ENCODE measurements around the gene ICA1. TPM values are rescaled to one million over a fixed set of nuclear protein-coding genes. Genes with fewer than 3 reads are reported as not detected.
"Not testable (repeated sequence)": the region's sequence is repeated elsewhere in the genome, so short reads cannot be mapped to it uniquely, and the experiment has no call there.

ICA1 gene
- total RNA-seq, 1 experiment from 2014 or later = 28.8 TPM

DNA sequence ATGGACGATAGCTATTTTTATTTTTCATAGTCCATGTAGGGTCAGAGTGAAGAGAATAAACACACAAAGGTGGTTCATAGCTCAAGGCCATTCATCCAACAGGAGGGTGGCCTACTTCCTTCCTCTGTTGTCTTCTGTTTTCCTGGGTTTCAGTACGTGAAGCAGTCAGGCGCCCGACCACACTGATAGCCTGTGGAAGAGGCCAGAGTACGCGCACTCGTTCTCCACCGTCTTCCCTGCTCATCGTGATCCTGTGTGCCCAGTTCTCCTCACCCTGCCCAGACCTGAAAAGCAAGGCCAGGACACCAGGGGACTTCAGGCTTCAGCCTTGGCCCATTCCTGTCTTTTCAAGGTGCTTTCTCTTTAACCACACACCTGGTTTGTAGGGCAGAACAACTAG is 158.7 kb downstream of the ICA1 start:
- Mint-ChIP-seq H3K4me1 (peaks cover 16 to 18% of the 10 kb centered on the region in 2 experiments), H3K27ac (no peak overlapping the region), H3K9me3 (peaks cover 10 to 18% of the 10 kb centered on the region in 2 experiments; a peak in 3 of 5 replicates), H3K4me3 (no peak overlapping the region), H3K36me3 (ENCODE audit: insufficient read depth in 1 of 3, low read depth in 3 of 3) (peaks cover 2 to 11% (median 6%) of the 10 kb centered on the region in 3 experiments; a peak in 3 of 7 replicates), H3K27me3 (ENCODE audit: low read depth) (no peaks in the 10 kb centered on the region)
- Histone ChIP-seq H3K27me3 (ENCODE audit: insufficient read depth, low read length) (no peaks in the 10 kb centered on the region), H3K9ac (ENCODE audit: extremely low read depth, insufficient read length, low read length) (no peak overlapping the region), H2BK15ac (ENCODE audit: low read depth, low read length) (no peak overlapping the region), H3K18ac (ENCODE audit: insufficient read length, low read depth, low read length) (no peak overlapping the region), H2AK5ac (ENCODE audit: insufficient read length, low read length) (no peak overlapping the region), H3K4ac (ENCODE audit: low read depth, low read length) (no peak overlapping the region), H3T11ph (ENCODE audit: low read length) (no peak overlapping the region), H2BK120ac (ENCODE audit: low read depth, low read length, poor library complexity, severe bottlenecking) (no peak overlapping the region), H4K20me1 (ENCODE audit: control insufficient read depth, insufficient read depth, insufficient read length) (no peaks in the 10 kb centered on the region), H3K4me2 (ENCODE audit: insufficient read depth, insufficient read length, low read length) (no peak overlapping the region), H2BK20ac (ENCODE audit: low read depth, low read length, poor library complexity, severe bottlenecking) (no peak overlapping the region), H4K5ac (ENCODE audit: insufficient read length, low read depth, low read length) (no peak overlapping the region), H3K4me1 (ENCODE audit: insufficient read depth, low read length) (no peaks in the 10 kb centered on the region; the same call in 1 of the 2 replicates), H3K27ac (ENCODE audit: insufficient read length, low read depth, low read length) (no peak overlapping the region), H3K14ac (ENCODE audit: insufficient read depth, low read length) (no peak overlapping the region; the same call in 1 of the 2 replicates), H3K23ac (ENCODE audit: insufficient read length, low read depth, low read length) (no peak overlapping the region), H2AFZ (ENCODE audit: low read length) (no peak overlapping the region), H3K79me1 (ENCODE audit: insufficient read depth, low read depth, low read length, poor library complexity, severe bottlenecking) (no peaks in the 10 kb centered on the region), H3K56ac (ENCODE audit: insufficient read length, low read depth, low read length) (no peak overlapping the region), H2BK5ac (ENCODE audit: insufficient read length, low read length) (no peak overlapping the region), H3K79me2 (ENCODE audit: insufficient read depth, low read length) (no peaks in the 10 kb centered on the region), H4K8ac (replicated peaks; ENCODE audit: insufficient read length, low read depth, low read length) (no peak overlapping the region), H4K91ac (ENCODE audit: insufficient read length, low read depth, low read length) (no peak overlapping the region), H3K9me3 (ENCODE audit: control insufficient read depth, low read depth, low read length) (no peaks in the 10 kb centered on the region), H3K23me2 (ENCODE audit: insufficient read length, low read depth, low read length, poor library complexity, severe bottlenecking) (no peaks in the 10 kb centered on the region), H2BK12ac (ENCODE audit: insufficient read length, low read depth, low read length) (no peak overlapping the region)
- WGBS (ENCODE audit: extremely low coverage, insufficient read length, low lambda C conversion rate) = no CpG with 5 or more reads among the region's 9 CpGs
- no peak for DNase-seq
- TF ChIP-seq, protein P1, sequence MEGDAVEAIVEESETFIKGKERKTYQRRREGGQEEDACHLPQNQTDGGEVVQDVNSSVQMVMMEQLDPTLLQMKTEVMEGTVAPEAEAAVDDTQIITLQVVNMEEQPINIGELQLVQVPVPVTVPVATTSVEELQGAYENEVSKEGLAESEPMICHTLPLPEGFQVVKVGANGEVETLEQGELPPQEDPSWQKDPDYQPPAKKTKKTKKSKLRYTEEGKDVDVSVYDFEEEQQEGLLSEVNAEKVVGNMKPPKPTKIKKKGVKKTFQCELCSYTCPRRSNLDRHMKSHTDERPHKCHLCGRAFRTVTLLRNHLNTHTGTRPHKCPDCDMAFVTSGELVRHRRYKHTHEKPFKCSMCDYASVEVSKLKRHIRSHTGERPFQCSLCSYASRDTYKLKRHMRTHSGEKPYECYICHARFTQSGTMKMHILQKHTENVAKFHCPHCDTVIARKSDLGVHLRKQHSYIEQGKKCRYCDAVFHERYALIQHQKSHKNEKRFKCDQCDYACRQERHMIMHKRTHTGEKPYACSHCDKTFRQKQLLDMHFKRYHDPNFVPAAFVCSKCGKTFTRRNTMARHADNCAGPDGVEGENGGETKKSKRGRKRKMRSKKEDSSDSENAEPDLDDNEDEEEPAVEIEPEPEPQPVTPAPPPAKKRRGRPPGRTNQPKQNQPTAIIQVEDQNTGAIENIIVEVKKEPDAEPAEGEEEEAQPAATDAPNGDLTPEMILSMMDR (conservative IDR thresholded peaks at IDR 0.05) = no peak

DNA sequence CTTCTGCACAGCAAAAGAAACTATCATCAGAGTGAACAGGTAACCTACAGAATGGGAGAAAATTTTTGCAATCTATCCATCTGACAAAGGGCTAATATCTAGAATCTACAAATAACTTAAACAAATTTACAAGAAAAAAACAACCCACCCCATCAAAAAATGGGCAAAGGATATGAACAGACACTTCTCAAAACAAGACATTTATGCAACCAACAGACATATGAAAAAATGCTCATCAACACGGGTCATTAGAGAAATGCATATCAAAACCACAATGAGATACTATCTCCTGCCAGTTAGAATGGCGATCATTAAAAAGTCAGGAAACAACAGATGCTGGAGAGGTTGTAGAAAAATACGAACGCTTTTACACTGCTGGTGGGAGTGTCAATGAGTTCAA is 160.7 kb downstream of the ICA1 start:
- H3K79me2 ChIP-seq (ENCODE audit: insufficient read depth, low read length); H3K4me2 ChIP-seq (ENCODE audit: insufficient read depth, insufficient read length, low read length); H2BK120ac ChIP-seq (ENCODE audit: low read depth, low read length, poor library complexity, severe bottlenecking); H2AFZ ChIP-seq (ENCODE audit: low read length); H2BK20ac ChIP-seq (ENCODE audit: low read depth, low read length, poor library complexity, severe bottlenecking); H4K5ac ChIP-seq (ENCODE audit: insufficient read length, low read depth, low read length); H3T11ph ChIP-seq (ENCODE audit: low read length); H4K8ac ChIP-seq (replicated peaks; ENCODE audit: insufficient read length, low read depth, low read length); H3K4me1 ChIP-seq (ENCODE audit: insufficient read depth, low read length); H3K4me3 Mint-ChIP-seq; DNase-seq; H3K27ac Mint-ChIP-seq; H2BK12ac ChIP-seq (ENCODE audit: insufficient read length, low read depth, low read length); H3K79me1 ChIP-seq (ENCODE audit: insufficient read depth, low read depth, low read length, poor library complexity, severe bottlenecking); H3K18ac ChIP-seq (ENCODE audit: insufficient read length, low read depth, low read length); H3K56ac ChIP-seq (ENCODE audit: insufficient read length, low read depth, low read length); H3K23ac ChIP-seq (ENCODE audit: insufficient read length, low read depth, low read length); H3K9ac ChIP-seq (ENCODE audit: extremely low read depth, insufficient read length, low read length); H2BK15ac ChIP-seq (ENCODE audit: low read depth, low read length); H2AK5ac ChIP-seq (ENCODE audit: insufficient read length, low read length); H4K20me1 ChIP-seq (ENCODE audit: control insufficient read depth, insufficient read depth, insufficient read length); H3K23me2 ChIP-seq (ENCODE audit: insufficient read length, low read depth, low read length, poor library complexity, severe bottlenecking); H3K4ac ChIP-seq (ENCODE audit: low read depth, low read length); H4K91ac ChIP-seq (ENCODE audit: insufficient read length, low read depth, low read length); H3K27me3 ChIP-seq (ENCODE audit: insufficient read depth, low read length); H3K27me3 Mint-ChIP-seq (ENCODE audit: low read depth); H3K9me3 ChIP-seq (ENCODE audit: control insufficient read depth, low read depth, low read length); H2BK5ac ChIP-seq (ENCODE audit: insufficient read length, low read length); H3K27ac ChIP-seq (ENCODE audit: insufficient read length, low read depth, low read length); H3K14ac ChIP-seq (ENCODE audit: insufficient read depth, low read length): not testable (repeated sequence)
- H3K4me1 Mint-ChIP-seq = peaks cover 16 to 17% of the 10 kb centered on the region in 2 experiments
- no CpG with 5 or more reads among the region's 4 CpGs for WGBS (ENCODE audit: extremely low coverage, insufficient read length, low lambda C conversion rate)
- peaks cover 10 to 18% of the 10 kb centered on the region in 2 experiments; a peak in 3 of 5 replicates for H3K9me3 Mint-ChIP-seq
- H3K36me3 Mint-ChIP-seq (ENCODE audit: insufficient read depth in 1 of 3, low read depth in 3 of 3) = peaks cover 2 to 16% (median 6%) of the 10 kb centered on the region in 3 experiments; a peak in 3 of 7 replicates

Measured in H9 (cell line).